HG03135 (cell line): ENCODE results near the gene CAAP1.
"Not testable (repeated sequence)": the region's sequence is repeated elsewhere in the genome, so short reads cannot be mapped to it uniquely, and the experiment has no call there.

Experiments
- ATAC-seq: cut with Tn5 transposase; IDR thresholded peaks from one replicate; pipeline ENCODE4 v1.9.1; 2021; ENCODE audit warnings: mild to moderate bottlenecking, moderate library complexity; ENCODE audit not compliant: unreplicated experiment

Gene CAAP1

GRCh38 chr9:26850995-26851394, 41.6 kb downstream of the CAAP1 start:
- ATAC-seq: no peak

- no peak for ATAC-seq
Observed at GRCh38 chr9:26833792-26834191, 58.8 kb downstream of the CAAP1 start.

GRCh38 chr9:26828391-26828955, 64.1 kb downstream of the CAAP1 start:
- not testable (repeated sequence) for ATAC-seq

- ATAC-seq: no peak
Observed at GRCh38 chr9:26814799-26815198, 77.8 kb downstream of the CAAP1 start.

GRCh38 chr9:26813247-26813646, 79.4 kb downstream of the CAAP1 start:
- no peak for ATAC-seq

GRCh38 chr9:26812217-26812616, 80.4 kb downstream of the CAAP1 start:
- ATAC-seq: no peak

GRCh38 chr9:26811106-26811505, 81.5 kb downstream of the CAAP1 start:
- ATAC-seq: no peak

- no peak for ATAC-seq
Observed at GRCh38 chr9:26809795-26810194, 82.8 kb downstream of the CAAP1 start.

- no peak for ATAC-seq
Observed at GRCh38 chr9:26807161-26807560, 85.4 kb downstream of the CAAP1 start.

GRCh38 chr9:26802921-26803320, 89.7 kb downstream of the CAAP1 start:
- ATAC-seq: no peak

- ATAC-seq: no peak
Observed at GRCh38 chr9:26801772-26802171, 90.8 kb downstream of the CAAP1 start.

GRCh38 chr9:26800322-26800721, 92.3 kb downstream of the CAAP1 start:
- ATAC-seq: no peak

- no peak for ATAC-seq
Observed at GRCh38 chr9:26791274-26791673, 101.3 kb downstream of the CAAP1 start.
